HS-27A (cell line): Measurements from ENCODE around the gene SERF2.
A peak's percentile ranks its signal among the peaks of the same experiment; 100 is the strongest.
"Not testable (repeated sequence)": the region's sequence is repeated elsewhere in the genome, so short reads cannot be mapped to it uniquely, and the experiment has no call there.

ENCODE experiments used
- DNase-seq: peaks from one replicate; pipeline ENCODE4 v3.0.0-alpha.2; 2012; ENCODE audit warnings: low read depth, missing footprints

SERF2 gene

GRCh38 chr15:43791993-43792760 is at the start of gene SERF2:
SERF2 (plus strand) TSS chr15:43792320; CDS start chr15:43792377, 57 bp downstream.
- DNase-seq, result peak; percentile 93

GRCh38 chr15:43746245-43746902 is 45.7 kb upstream of the SERF2 start, which contains the start of gene PDIA3:
PDIA3 (plus strand) TSS chr15:43746438; CDS start chr15:43746540, 102 bp downstream.
- DNase-seq, result peak; percentile 64

GRCh38 chr15:43746903-43747309 is 45.2 kb upstream of the SERF2 start:
- not testable (repeated sequence) for DNase-seq

- no peak for DNase-seq
Observed at GRCh38 chr15:43748376-43748775, 43.7 kb upstream of the SERF2 start.

GRCh38 chr15:43749690-43750345 is 42.3 kb upstream of the SERF2 start:
- no peak for DNase-seq

GRCh38 chr15:43751885-43752284 is 40.2 kb upstream of the SERF2 start:
- DNase-seq, result no peak

GRCh38 chr15:43762824-43763223 is 29.3 kb upstream of the SERF2 start:
- DNase-seq, result no peak

- DNase-seq, result no peak
Observed at GRCh38 chr15:43763819-43764446, 28.2 kb upstream of the SERF2 start.

- DNase-seq, result no peak
Observed at GRCh38 chr15:43769584-43770228, 22.4 kb upstream of the SERF2 start.

GRCh38 chr15:43771816-43772215 is 20.3 kb upstream of the SERF2 start:
- DNase-seq, result no peak

- DNase-seq, result no peak
Observed at GRCh38 chr15:43772624-43773023, 19.5 kb upstream of the SERF2 start.

- no peak for DNase-seq
Observed at GRCh38 chr15:43774062-43774461, 18.1 kb upstream of the SERF2 start.

GRCh38 chr15:43775411-43775965 is 16.6 kb upstream of the SERF2 start:
- DNase-seq, result peak; percentile 26

GRCh38 chr15:43776101-43776717 is 15.9 kb upstream of the SERF2 start:
- no peak for DNase-seq

- peak; percentile 46 for DNase-seq
Observed at GRCh38 chr15:43776718-43777266, 15.3 kb upstream of the SERF2 start, which contains the start of gene ELL3. ELL3 (minus strand) TSS chr15:43776966; CDS start chr15:43776901, 65 bp downstream.

GRCh38 chr15:43777267-43777914 is 14.7 kb upstream of the SERF2 start:
- DNase-seq, result no peak

GRCh38 chr15:43779016-43779415 is 13.1 kb upstream of the SERF2 start:
- DNase-seq, result no peak

- no peak for DNase-seq
Observed at GRCh38 chr15:43789409-43789808, 2.7 kb upstream of the SERF2 start.

GRCh38 chr15:43792761-43793476 is 799 bp downstream of the SERF2 start:
- DNase-seq, result no peak
